DOHH2 (cell line): ENCODE data around the gene SPAG16.

Experiments
- H3F3A ChIP-seq: fragments of 200-600 bp; sonication (generic), shearing (Covaris generic); 2 replicates; pipeline ENCODE4 v1.6.0; 2016; ENCODE audit warnings: antibody characterized with exemption, mild to moderate bottlenecking; ENCODE audit not compliant: control insufficient read depth, insufficient read depth
- H3K27ac ChIP-seq: fragments of 200-600 bp; sonication (generic); 2 replicates; pipeline ENCODE4 v1.5.1; 2014; ENCODE audit warnings: low read depth, mild to moderate bottlenecking, low read length, moderate library complexity
- H3K27me3 ChIP-seq: fragments of 200-600 bp; sonication (generic); 2 replicates; pipeline ENCODE4 v1.6.1; 2014; ENCODE audit warnings: mild to moderate bottlenecking, low read length, mixed read lengths; ENCODE audit not compliant: control insufficient read depth
- H3K36me3 ChIP-seq: fragments of 200-600 bp; sonication (generic); 2 replicates; pipeline ENCODE4 v1.6.1; 2014; ENCODE audit warnings: mild to moderate bottlenecking, low read length, moderate library complexity, mixed read lengths; ENCODE audit not compliant: control insufficient read depth
- H3K4me1 ChIP-seq: fragments of 200-600 bp; sonication (generic); 2 replicates; pipeline ENCODE4 v1.6.1; 2014; ENCODE audit warnings: mild to moderate bottlenecking, low read length, mixed read lengths; ENCODE audit not compliant: control insufficient read depth
- H3K4me2 ChIP-seq: fragments of 200-600 bp; sonication (generic); 2 replicates; pipeline ENCODE4 v1.6.0; 2014; ENCODE audit warnings: mild to moderate bottlenecking, low read length, moderate library complexity
- H3K4me3 ChIP-seq: fragments of 200-600 bp; sonication (generic); 2 replicates; pipeline ENCODE4 v1.5.1; 2014; ENCODE audit warnings: mild to moderate bottlenecking, low read length, mixed read lengths
- H3K79me2 ChIP-seq: fragments of 200-600 bp; sonication (generic); 2 replicates; pipeline ENCODE4 v1.6.1; 2014; ENCODE audit warnings: mild to moderate bottlenecking, low read length, mixed read lengths; ENCODE audit not compliant: control insufficient read depth
- H3K9me2 ChIP-seq: fragments of 200-600 bp; sonication (generic); replicated peaks from 2 replicates; pipeline ENCODE4 v1.6.1; 2014; ENCODE audit warnings: mild to moderate bottlenecking, low read length, mixed read lengths; ENCODE audit not compliant: control insufficient read depth
- H3K9me3 ChIP-seq: fragments of 200-600 bp; sonication (generic); 2 replicates; pipeline ENCODE4 v1.6.1; 2014; ENCODE audit warnings: antibody characterized with exemption, low read length, mixed read lengths; ENCODE audit not compliant: control insufficient read depth, insufficient read depth
- H4K20me1 ChIP-seq: fragments of 200-600 bp; sonication (generic); 2 replicates; pipeline ENCODE4 v1.6.0; 2014; ENCODE audit warnings: low read depth, mild to moderate bottlenecking, antibody characterized with exemption, low read length, moderate library complexity; ENCODE audit not compliant: control insufficient read depth, insufficient read depth
- EZH2phosphoT487 ChIP-seq: fragments of 200-600 bp; sonication (generic); IDR thresholded peaks from 2 replicates; pipeline ENCODE4 v1.6.1; 2017; ENCODE audit warnings: borderline replicate concordance, mild to moderate bottlenecking, antibody characterized with exemption, low read length, moderate library complexity, mixed read lengths
- TF ChIP-seq, protein P1 (sequence below): fragments of 200-600 bp; sonication (generic); IDR thresholded peaks from one replicate; pipeline ENCODE4 v1.5.1; 2014; ENCODE audit warnings: antibody characterized with exemption, mild to moderate bottlenecking, low read depth, low read length; ENCODE audit not compliant: poor library complexity, severe bottlenecking

SPAG16 gene

GRCh38 chr2:214311931-214312749 lies 1027.9 kb downstream of the SPAG16 start:
- no peak overlapping the region for H3K4me3 ChIP-seq
- no peaks in the 10 kb centered on the region for H3K4me1 ChIP-seq

GRCh38 chr2:214315324-214315723 lies 1031.1 kb downstream of the SPAG16 start:
- no peak overlapping the region for H3K4me2 ChIP-seq
- no peaks in the 10 kb centered on the region for H3K4me1 ChIP-seq
- no peaks in the 10 kb centered on the region for H3K9me3 ChIP-seq
- no peak overlapping the region for H3K4me3 ChIP-seq
- no peaks in the 10 kb centered on the region for H3K79me2 ChIP-seq
- no peaks in the 10 kb centered on the region for H4K20me1 ChIP-seq
- H3F3A ChIP-seq = no peaks in the 10 kb centered on the region
- no peaks in the 10 kb centered on the region for H3K36me3 ChIP-seq
- no peaks in the 10 kb centered on the region for H3K9me2 ChIP-seq
- TF ChIP-seq EZH2phosphoT487 = no peak
- TF ChIP-seq, protein P1, sequence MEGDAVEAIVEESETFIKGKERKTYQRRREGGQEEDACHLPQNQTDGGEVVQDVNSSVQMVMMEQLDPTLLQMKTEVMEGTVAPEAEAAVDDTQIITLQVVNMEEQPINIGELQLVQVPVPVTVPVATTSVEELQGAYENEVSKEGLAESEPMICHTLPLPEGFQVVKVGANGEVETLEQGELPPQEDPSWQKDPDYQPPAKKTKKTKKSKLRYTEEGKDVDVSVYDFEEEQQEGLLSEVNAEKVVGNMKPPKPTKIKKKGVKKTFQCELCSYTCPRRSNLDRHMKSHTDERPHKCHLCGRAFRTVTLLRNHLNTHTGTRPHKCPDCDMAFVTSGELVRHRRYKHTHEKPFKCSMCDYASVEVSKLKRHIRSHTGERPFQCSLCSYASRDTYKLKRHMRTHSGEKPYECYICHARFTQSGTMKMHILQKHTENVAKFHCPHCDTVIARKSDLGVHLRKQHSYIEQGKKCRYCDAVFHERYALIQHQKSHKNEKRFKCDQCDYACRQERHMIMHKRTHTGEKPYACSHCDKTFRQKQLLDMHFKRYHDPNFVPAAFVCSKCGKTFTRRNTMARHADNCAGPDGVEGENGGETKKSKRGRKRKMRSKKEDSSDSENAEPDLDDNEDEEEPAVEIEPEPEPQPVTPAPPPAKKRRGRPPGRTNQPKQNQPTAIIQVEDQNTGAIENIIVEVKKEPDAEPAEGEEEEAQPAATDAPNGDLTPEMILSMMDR = no peak
- no peak overlapping the region for H3K27ac ChIP-seq
- H3K27me3 ChIP-seq = no peaks in the 10 kb centered on the region

More at GRCh38 chr2:214311931-214312749, 1027.9 kb downstream of the SPAG16 start:
- Histone ChIP-seq H3K36me3 (no peaks in the 10 kb centered on the region), H4K20me1 (no peaks in the 10 kb centered on the region), H3K27ac (no peak overlapping the region), H3K4me2 (no peak overlapping the region), H3K9me2 (no peaks in the 10 kb centered on the region), H3F3A (no peaks in the 10 kb centered on the region), H3K27me3 (no peaks in the 10 kb centered on the region), H3K79me2 (no peaks in the 10 kb centered on the region), H3K9me3 (no peaks in the 10 kb centered on the region)
- no peak for TF ChIP-seq EZH2phosphoT487
- TF ChIP-seq, protein P1 = no peak

DNA sequence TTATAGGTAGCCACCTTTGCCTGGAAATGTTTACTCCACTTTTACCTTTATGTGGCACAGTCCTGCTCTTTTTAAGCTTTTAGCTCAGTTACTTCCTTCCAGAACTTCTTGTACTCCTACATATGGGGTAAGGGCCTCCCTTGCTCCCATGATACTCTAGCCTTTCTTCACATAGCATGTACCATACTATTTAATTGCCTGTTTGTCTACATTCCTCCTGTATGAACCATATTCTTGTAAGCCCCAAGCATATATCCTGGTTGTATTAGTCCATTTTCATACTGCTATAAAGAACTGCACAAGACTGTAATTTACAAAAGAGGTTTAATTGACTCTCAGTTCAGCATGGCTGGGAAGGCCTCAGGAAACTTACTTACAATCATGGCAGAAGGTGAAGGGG lies 1035.9 kb downstream of the SPAG16 start:
- no peaks in the 10 kb centered on the region for H3K4me1 ChIP-seq
- H3K9me2 ChIP-seq = no peaks in the 10 kb centered on the region
- H3K27me3 ChIP-seq = no peaks in the 10 kb centered on the region
- H3K79me2 ChIP-seq = no peaks in the 10 kb centered on the region
- H3K4me2 ChIP-seq = no peak overlapping the region
- no peak overlapping the region for H3K4me3 ChIP-seq
- no peaks in the 10 kb centered on the region for H3F3A ChIP-seq
- no peaks in the 10 kb centered on the region for H4K20me1 ChIP-seq
- H3K27ac ChIP-seq = no peak overlapping the region
- H3K9me3 ChIP-seq = no peaks in the 10 kb centered on the region
- no peak for TF ChIP-seq EZH2phosphoT487
- H3K36me3 ChIP-seq = no peaks in the 10 kb centered on the region

DNA sequence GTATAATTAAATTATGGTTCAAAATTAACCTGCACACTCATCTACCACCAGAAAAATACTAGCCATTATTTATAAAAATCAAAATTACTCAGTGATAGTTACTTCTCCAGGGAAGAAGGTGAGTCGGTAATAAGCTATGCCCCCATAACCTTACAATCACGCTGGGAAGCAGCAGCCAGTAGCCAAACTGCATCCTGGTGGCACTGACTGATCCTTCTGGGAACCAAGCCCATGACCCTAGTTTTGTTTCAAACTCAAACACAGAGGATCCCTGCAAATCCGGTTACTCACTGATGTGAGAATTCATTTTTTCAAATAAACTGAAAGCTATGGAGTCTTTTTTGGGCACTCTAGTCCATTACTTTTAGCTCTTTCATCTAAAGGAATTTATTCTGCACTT lies 1038.4 kb downstream of the SPAG16 start:
- Histone ChIP-seq H3K9me2 (no peaks in the 10 kb centered on the region), H3F3A (no peaks in the 10 kb centered on the region), H3K36me3 (no peaks in the 10 kb centered on the region), H3K4me3 (no peak overlapping the region), H4K20me1 (no peaks in the 10 kb centered on the region), H3K4me1 (no peaks in the 10 kb centered on the region), H3K27me3 (no peaks in the 10 kb centered on the region), H3K9me3 (no peaks in the 10 kb centered on the region), H3K79me2 (no peaks in the 10 kb centered on the region), H3K4me2 (no peak overlapping the region), H3K27ac (no peak overlapping the region)
- TF ChIP-seq EZH2phosphoT487 = no peak
- TF ChIP-seq, protein P1 = no peak
